ENCODE results near the gene MINK1.
"Not testable (repeated sequence)": the region's sequence is repeated elsewhere in the genome, so short reads cannot be mapped to it uniquely, and the experiment has no call there.

Gene MINK1

GRCh38 chr17:4867535-4867934 lies 34.4 kb downstream of the MINK1 start:
- in situ Hi-C loops (cut with MboI; ENCODE audit: low sequenced_read_pairs): not testable (repeated sequence)

- in situ Hi-C loops (cut with MboI; ENCODE audit: low sequenced_read_pairs): not testable (repeated sequence)
These were observed 36.2 kb downstream of the MINK1 start for GRCh38 chr17:4869058-4869998.

GRCh38 chr17:4870855-4871254 lies 37.7 kb downstream of the MINK1 start:
- in situ Hi-C loops (cut with MboI; ENCODE audit: low sequenced_read_pairs): no loop called here

- in situ Hi-C loops (cut with MboI; ENCODE audit: low sequenced_read_pairs): no loop called here
These were observed 39.6 kb downstream of the MINK1 start for GRCh38 chr17:4872786-4873185.

GRCh38 chr17:4877089-4877488 lies 43.9 kb downstream of the MINK1 start:
- in situ Hi-C loops (cut with MboI; ENCODE audit: low sequenced_read_pairs): no loop called here

GRCh38 chr17:4879601-4880000 lies 46.5 kb downstream of the MINK1 start:
- in situ Hi-C loops (cut with MboI; ENCODE audit: low sequenced_read_pairs): no loop called here

- in situ Hi-C loops (cut with MboI; ENCODE audit: low sequenced_read_pairs): loop anchor here (10.0 kb wide), 1 partner anchor 166 kb away; the partner anchor contains the start of gene ARRB2
These were observed 47.7 kb downstream of the MINK1 start for GRCh38 chr17:4880857-4881256.

GRCh38 chr17:4881761-4882555 lies 48.8 kb downstream of the MINK1 start:
- in situ Hi-C loops (cut with MboI; ENCODE audit: low sequenced_read_pairs): loop anchor here (10.0 kb wide), 1 partner anchor 167 kb away; the partner anchor contains the start of gene ARRB2

- in situ Hi-C loops (cut with MboI; ENCODE audit: low sequenced_read_pairs): loop anchor here (10.0 kb wide), 1 partner anchor 170 kb away; the partner anchor contains the start of gene ARRB2
These were observed 51.3 kb downstream of the MINK1 start for GRCh38 chr17:4884489-4884888.

- in situ Hi-C loops (cut with MboI; ENCODE audit: low sequenced_read_pairs): loop anchor here (10.0 kb wide), 1 partner anchor 172 kb away; the partner anchor contains the start of gene ARRB2
These were observed 53.7 kb downstream of the MINK1 start for GRCh38 chr17:4886830-4887229.

GRCh38 chr17:4887581-4887980 lies 54.4 kb downstream of the MINK1 start:
- in situ Hi-C loops (cut with MboI; ENCODE audit: low sequenced_read_pairs): loop anchor here (10.0 kb wide), 1 partner anchor 173 kb away; the partner anchor contains the start of gene ARRB2

GRCh38 chr17:4891411-4892410 lies 58.6 kb downstream of the MINK1 start:
- in situ Hi-C loops (cut with MboI; ENCODE audit: low sequenced_read_pairs): no loop called here

GRCh38 chr17:4892499-4893221 lies 59.5 kb downstream of the MINK1 start:
- in situ Hi-C loops (cut with MboI; ENCODE audit: low sequenced_read_pairs): no loop called here

GRCh38 chr17:4893272-4893671 lies 60.1 kb downstream of the MINK1 start:
- in situ Hi-C loops (cut with MboI; ENCODE audit: low sequenced_read_pairs): no loop called here

- in situ Hi-C loops (cut with MboI; ENCODE audit: low sequenced_read_pairs): no loop called here
These were observed 60.8 kb downstream of the MINK1 start for GRCh38 chr17:4893721-4894560.

- in situ Hi-C loops (cut with MboI; ENCODE audit: low sequenced_read_pairs): no loop called here
These were observed 62.0 kb downstream of the MINK1 start for GRCh38 chr17:4895121-4895520.

- in situ Hi-C loops (cut with MboI; ENCODE audit: low sequenced_read_pairs): no loop called here
These were observed 62.7 kb downstream of the MINK1 start for GRCh38 chr17:4895657-4896331.
